Nephron (organoid): ENCODE results near the gene USF3.

Experiments used
- H3K27ac Mint-ChIP-seq, 3 experiments: 2 replicates each; pipeline ENCODE4 v1.8.0; 2020; ENCODE audit warnings: mixed read lengths in 3 of 3, mild to moderate bottlenecking in 2 of 3, moderate library complexity in 1 of 3
- H3K27me3 Mint-ChIP-seq: 2 replicates; pipeline ENCODE4 v1.8.0; 2021; ENCODE audit warnings: low read depth, mild to moderate bottlenecking, moderate library complexity, mixed read lengths
- H3K36me3 Mint-ChIP-seq: 2 replicates; pipeline ENCODE4 v1.8.0; 2020; ENCODE audit warnings: low read depth, mixed read lengths
- H3K4me1 Mint-ChIP-seq: 2 replicates; pipeline ENCODE4 v1.8.0; 2020; ENCODE audit warnings: mixed read lengths
- H3K4me3 Mint-ChIP-seq, 3 experiments: 2 replicates each; pipeline ENCODE4 v1.8.0; 2020; ENCODE audit warnings: mild to moderate bottlenecking in 3 of 3, mixed read lengths in 3 of 3, moderate library complexity in 2 of 3
- H3K9me3 Mint-ChIP-seq: 2 replicates; pipeline ENCODE4 v1.8.0; 2020; ENCODE audit warnings: mixed read lengths
- TF ChIP-seq, protein P1 (sequence below), 3 experiments: fragments of 200-600 bp; sonication (generic); IDR thresholded peaks; one replicate each; pipeline ENCODE4 v1.5.0; 2021; ENCODE audit warnings: antibody characterized with exemption in 3 of 3; ENCODE audit not compliant: unreplicated experiment in 3 of 3

The USF3 gene

DNA sequence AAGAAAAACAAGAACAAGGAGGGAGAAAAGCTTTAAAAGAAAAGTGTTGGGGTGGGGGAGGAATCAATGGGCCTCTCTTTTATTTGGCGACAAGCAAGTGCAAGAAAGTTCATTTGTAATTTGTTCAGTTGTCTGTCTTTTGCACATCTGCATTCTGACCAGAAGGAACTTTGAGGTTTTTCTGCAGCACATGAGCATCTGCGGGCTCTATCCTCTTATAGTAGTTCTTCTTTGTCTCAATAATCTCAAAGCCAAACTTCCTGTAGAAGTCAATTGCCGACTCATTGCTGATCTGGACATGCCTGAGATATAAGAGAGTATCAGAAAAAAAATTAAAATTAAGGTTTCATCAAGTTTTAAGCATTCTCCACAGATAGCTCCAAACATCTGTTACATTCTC lies 25.2 kb upstream of the USF3 start:
- H3K27me3 Mint-ChIP-seq, result no peaks in the 10 kb centered on the region
- H3K27ac Mint-ChIP-seq, result no peak overlapping the region
- H3K36me3 Mint-ChIP-seq, result peaks cover 55% of the 10 kb centered on the region
- TF ChIP-seq, protein P1, sequence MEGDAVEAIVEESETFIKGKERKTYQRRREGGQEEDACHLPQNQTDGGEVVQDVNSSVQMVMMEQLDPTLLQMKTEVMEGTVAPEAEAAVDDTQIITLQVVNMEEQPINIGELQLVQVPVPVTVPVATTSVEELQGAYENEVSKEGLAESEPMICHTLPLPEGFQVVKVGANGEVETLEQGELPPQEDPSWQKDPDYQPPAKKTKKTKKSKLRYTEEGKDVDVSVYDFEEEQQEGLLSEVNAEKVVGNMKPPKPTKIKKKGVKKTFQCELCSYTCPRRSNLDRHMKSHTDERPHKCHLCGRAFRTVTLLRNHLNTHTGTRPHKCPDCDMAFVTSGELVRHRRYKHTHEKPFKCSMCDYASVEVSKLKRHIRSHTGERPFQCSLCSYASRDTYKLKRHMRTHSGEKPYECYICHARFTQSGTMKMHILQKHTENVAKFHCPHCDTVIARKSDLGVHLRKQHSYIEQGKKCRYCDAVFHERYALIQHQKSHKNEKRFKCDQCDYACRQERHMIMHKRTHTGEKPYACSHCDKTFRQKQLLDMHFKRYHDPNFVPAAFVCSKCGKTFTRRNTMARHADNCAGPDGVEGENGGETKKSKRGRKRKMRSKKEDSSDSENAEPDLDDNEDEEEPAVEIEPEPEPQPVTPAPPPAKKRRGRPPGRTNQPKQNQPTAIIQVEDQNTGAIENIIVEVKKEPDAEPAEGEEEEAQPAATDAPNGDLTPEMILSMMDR (IDR thresholded peaks at IDR 0.05; ENCODE audit: unreplicated experiment in 3 of 3), result no peak
- no peaks in the 10 kb centered on the region for H3K9me3 Mint-ChIP-seq
- H3K4me1 Mint-ChIP-seq, result no peaks in the 10 kb centered on the region
- no peak overlapping the region for H3K4me3 Mint-ChIP-seq

DNA sequence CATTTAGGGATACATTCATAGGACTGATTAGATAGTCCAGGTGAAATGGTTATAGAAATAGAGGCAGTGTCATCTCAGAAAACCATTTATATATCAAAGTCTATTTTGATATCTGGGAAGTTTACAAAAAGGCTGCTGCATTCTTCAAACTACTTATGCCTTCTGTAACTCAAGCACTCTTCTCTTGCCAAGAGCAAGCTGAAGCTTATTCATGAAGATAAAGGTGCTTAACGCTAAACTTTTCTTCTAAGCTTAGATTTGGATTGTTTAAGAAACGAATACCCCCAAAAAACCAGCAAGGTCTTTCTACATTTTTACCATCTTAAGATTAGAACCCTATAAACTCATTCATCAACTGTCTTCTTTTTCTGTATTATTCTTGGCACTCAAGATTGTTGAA lies 23.3 kb upstream of the USF3 start:
- TF ChIP-seq, protein P1 (IDR thresholded peaks at IDR 0.05; ENCODE audit: unreplicated experiment in 3 of 3), result no peak
- no peak overlapping the region for H3K27ac Mint-ChIP-seq
- no peak overlapping the region for H3K4me3 Mint-ChIP-seq
- H3K27me3 Mint-ChIP-seq, result no peaks in the 10 kb centered on the region
- H3K36me3 Mint-ChIP-seq, result peaks cover 64% of the 10 kb centered on the region
- no peaks in the 10 kb centered on the region for H3K9me3 Mint-ChIP-seq
- H3K4me1 Mint-ChIP-seq, result no peaks in the 10 kb centered on the region

DNA sequence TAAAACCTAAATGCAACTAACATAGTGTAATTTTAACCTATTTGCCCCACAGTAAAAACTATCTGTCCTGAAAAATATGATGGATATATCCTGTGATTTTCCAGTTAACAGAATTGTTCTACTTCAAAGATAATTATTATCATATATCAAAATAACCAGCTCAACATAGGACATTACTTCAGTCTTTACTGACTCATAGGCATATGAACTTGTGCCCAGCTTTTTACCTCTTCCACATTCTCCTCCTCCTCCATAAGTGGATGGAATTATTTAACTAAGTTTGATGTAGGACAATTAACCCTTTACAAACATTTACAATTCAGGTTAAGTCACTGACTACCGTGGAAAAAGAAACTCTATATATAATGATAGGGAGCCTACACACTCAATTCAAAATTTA lies 22.9 kb upstream of the USF3 start:
- TF ChIP-seq, protein P1 (IDR thresholded peaks at IDR 0.05; ENCODE audit: unreplicated experiment in 3 of 3), result no peak
- Mint-ChIP-seq H3K4me3 (no peak overlapping the region), H3K27ac (no peak overlapping the region), H3K36me3 (peaks cover 65% of the 10 kb centered on the region), H3K9me3 (no peaks in the 10 kb centered on the region), H3K4me1 (no peaks in the 10 kb centered on the region), H3K27me3 (no peaks in the 10 kb centered on the region)

- TF ChIP-seq, protein P1 (IDR thresholded peaks at IDR 0.05; ENCODE audit: unreplicated experiment in 3 of 3), result no peak
- Mint-ChIP-seq H3K4me3 (no peak overlapping the region), H3K9me3 (no peaks in the 10 kb centered on the region), H3K4me1 (no peaks in the 10 kb centered on the region), H3K36me3 (peaks cover 59% of the 10 kb centered on the region), H3K27ac (no peak overlapping the region), H3K27me3 (no peaks in the 10 kb centered on the region)
Measured at GRCh38 chr3:113717818-113718217, 21.4 kb upstream of the USF3 start.

GRCh38 chr3:113717308-113717707 lies 20.9 kb upstream of the USF3 start:
- TF ChIP-seq, protein P1 (IDR thresholded peaks at IDR 0.05; ENCODE audit: unreplicated experiment in 3 of 3), result no peak
- H3K9me3 Mint-ChIP-seq, result no peaks in the 10 kb centered on the region
- H3K27ac Mint-ChIP-seq, result no peak overlapping the region
- H3K27me3 Mint-ChIP-seq, result no peaks in the 10 kb centered on the region
- H3K4me3 Mint-ChIP-seq, result no peak overlapping the region
- H3K4me1 Mint-ChIP-seq, result no peaks in the 10 kb centered on the region
- H3K36me3 Mint-ChIP-seq, result peaks cover 54% of the 10 kb centered on the region

GRCh38 chr3:113714702-113715101 lies 18.3 kb upstream of the USF3 start:
- H3K9me3 Mint-ChIP-seq, result no peaks in the 10 kb centered on the region
- H3K4me1 Mint-ChIP-seq, result no peaks in the 10 kb centered on the region
- peaks cover 33% of the 10 kb centered on the region for H3K36me3 Mint-ChIP-seq
- no peak overlapping the region for H3K4me3 Mint-ChIP-seq
- peak overlapping the region in 1 of 3 experiments; percentile 29 for H3K27ac Mint-ChIP-seq
- TF ChIP-seq, protein P1 (IDR thresholded peaks at IDR 0.05; ENCODE audit: unreplicated experiment in 3 of 3), result no peak
- no peaks in the 10 kb centered on the region for H3K27me3 Mint-ChIP-seq
